ENCODE data around the gene WFDC13.

Gene WFDC13

DNA sequence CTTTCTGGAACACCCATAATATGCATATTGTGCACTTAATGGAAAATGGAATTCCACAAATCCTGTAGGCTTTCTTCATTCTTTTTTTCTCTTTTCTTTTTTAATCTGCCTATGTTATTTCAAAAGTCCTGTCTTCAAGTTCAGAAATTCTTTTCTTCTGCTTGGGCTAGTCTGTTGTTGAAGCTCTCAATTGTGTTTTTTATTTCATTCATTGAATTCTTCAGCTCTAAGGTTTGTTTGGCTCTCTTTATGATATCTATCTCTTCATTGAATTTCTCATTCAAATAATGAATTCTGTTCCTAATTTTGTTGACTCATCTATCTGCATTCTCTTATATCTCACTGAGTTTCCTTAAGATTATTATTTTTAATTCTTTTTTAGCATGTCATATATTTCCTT is 30.4 kb downstream of the WFDC13 start:
- Histone ChIP-seq H3K4me3 (no peak overlapping the region), H3K27me3 (ENCODE audit: low read depth) (no peaks in the 10 kb centered on the region), H3K9me3 (no peaks in the 10 kb centered on the region), H3K4me1 (no peaks in the 10 kb centered on the region), H3K36me3 (replicated peaks) (no peaks in the 10 kb centered on the region)
- in situ Hi-C loops (cut with MboI; ENCODE audit: low sequenced_read_pairs) = no loop called here
- DNase-seq (ENCODE audit: low spot score in 2 of 2) = no peak

DNA sequence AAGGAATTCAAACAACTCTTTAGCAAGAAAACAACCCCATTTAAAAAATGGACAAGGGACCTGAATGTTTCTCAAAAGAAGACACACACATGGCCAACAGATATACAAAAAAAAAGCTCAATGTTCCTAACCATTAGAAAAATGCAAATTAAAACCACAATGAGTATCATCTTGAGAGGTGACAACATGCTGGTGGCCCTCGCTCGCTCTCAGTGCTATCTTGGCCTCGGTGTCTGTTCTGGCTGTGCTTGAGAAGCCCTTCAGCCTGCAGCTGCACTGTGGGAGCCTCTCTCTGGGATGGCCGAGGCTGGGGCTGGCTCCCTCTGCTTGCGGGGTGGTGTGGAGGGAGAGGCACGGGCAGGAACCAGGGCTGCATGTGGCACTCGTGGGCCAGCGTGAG is 33.7 kb downstream of the WFDC13 start:
- in situ Hi-C loops (cut with MboI; ENCODE audit: low sequenced_read_pairs) = no loop called here
- no peak overlapping the region for H3K4me3 ChIP-seq
- no peaks in the 10 kb centered on the region for H3K4me1 ChIP-seq
- DNase-seq (ENCODE audit: low spot score in 2 of 2) = no peak
- H3K27me3 ChIP-seq (ENCODE audit: low read depth) = peaks cover 6% of the 10 kb centered on the region
- H3K36me3 ChIP-seq (replicated peaks) = no peaks in the 10 kb centered on the region
- H3K9me3 ChIP-seq = no peaks in the 10 kb centered on the region

DNA sequence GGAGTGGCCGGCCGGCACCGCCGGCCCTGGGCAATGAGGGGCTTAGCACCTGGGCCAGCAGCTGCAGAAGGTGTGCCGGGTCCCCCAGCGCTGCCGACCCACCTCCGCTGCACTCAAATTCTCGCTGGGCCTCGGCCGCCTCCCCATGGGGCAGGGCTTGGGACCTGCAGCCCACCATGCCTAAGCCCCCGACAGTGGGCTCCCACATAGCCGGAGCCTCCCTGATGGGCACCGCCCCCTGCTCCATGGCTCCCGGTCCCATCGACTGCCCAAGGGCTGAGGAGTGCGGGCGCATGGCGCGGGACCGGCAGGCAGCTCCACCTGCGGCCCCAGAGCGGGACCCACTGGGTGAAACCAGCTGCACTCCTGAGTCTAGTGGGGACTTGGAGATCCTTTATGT is 34.1 kb downstream of the WFDC13 start:
- in situ Hi-C loops (cut with MboI; ENCODE audit: low sequenced_read_pairs) = no loop called here
- Histone ChIP-seq H3K9me3 (no peaks in the 10 kb centered on the region), H3K4me1 (no peaks in the 10 kb centered on the region), H3K4me3 (no peak overlapping the region), H3K27me3 (ENCODE audit: low read depth) (peaks cover 6% of the 10 kb centered on the region), H3K36me3 (replicated peaks) (no peaks in the 10 kb centered on the region)
- no peak for DNase-seq (ENCODE audit: low spot score in 2 of 2)

DNA sequence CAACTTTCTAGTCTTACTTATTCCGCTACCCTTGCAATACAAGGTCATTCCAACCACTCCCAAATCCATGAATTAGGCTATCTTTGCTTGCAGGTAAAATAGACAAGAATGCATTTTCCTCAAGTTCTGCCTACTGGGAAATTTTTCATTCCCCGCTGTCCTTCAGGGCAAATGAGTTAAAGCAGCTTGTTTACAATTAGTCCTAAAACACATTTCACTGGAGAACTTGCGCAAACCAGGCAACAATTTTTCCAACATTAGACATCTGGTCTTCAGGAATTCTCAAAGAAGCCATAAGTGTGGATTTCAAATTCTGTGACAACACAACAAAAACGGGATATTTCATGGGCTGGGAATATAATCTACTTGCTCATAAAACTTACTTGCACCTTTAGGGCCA is 40.8 kb downstream of the WFDC13 start:
- in situ Hi-C loops (cut with MboI; ENCODE audit: low sequenced_read_pairs) = no loop called here
- peaks cover 10% of the 10 kb centered on the region for H3K27me3 ChIP-seq (ENCODE audit: low read depth)
- no peaks in the 10 kb centered on the region for H3K9me3 ChIP-seq
- no peak overlapping the region for H3K4me3 ChIP-seq
- H3K36me3 ChIP-seq (replicated peaks) = no peaks in the 10 kb centered on the region
- no peak for DNase-seq (ENCODE audit: low spot score in 2 of 2)
- H3K4me1 ChIP-seq = no peaks in the 10 kb centered on the region

DNA sequence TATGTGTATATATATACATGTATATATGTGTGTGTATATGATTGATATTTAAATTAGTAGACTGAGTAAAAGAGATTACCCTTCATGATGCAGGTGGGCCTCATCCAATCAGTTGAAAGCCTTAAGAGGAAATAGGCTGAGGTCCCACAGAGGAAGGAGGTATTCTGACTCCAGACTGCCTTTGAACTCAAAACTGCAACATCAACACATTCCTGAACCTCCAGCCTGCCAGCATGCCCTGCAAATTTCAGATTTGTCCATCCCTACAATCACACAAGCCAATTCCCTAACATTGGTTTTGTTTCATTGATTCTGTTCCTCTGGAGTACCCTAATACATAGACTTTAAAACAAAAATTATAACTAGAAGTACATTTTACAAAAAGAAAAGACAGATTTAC is 43.2 kb downstream of the WFDC13 start:
- Histone ChIP-seq H3K4me3 (no peak overlapping the region), H3K36me3 (replicated peaks) (no peaks in the 10 kb centered on the region), H3K9me3 (no peaks in the 10 kb centered on the region), H3K27me3 (ENCODE audit: low read depth) (peaks cover 11% of the 10 kb centered on the region), H3K4me1 (no peaks in the 10 kb centered on the region)
- in situ Hi-C loops (cut with MboI; ENCODE audit: low sequenced_read_pairs) = no loop called here
- no peak for DNase-seq (ENCODE audit: low spot score in 2 of 2)

DNA sequence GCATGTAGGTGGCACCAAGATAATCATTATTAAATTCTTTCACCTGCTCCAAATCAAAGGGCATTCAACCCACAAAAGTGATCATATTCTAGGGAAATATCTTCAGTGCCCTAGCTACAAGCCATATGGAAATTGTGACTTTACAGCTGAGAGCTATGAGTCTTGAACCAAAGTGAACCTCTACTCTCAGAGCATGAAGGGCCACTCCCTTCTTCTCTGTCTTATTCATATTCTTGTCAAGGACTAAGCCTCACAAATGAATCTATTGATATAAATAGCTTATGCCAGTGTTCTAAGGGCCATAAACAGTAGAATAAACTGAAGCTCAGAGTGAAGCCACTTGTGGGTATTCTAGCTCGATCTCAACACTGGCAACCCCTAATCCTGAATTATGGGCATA is 49.9 kb downstream of the WFDC13 start:
- Histone ChIP-seq H3K4me3 (no peak overlapping the region), H3K9me3 (no peaks in the 10 kb centered on the region), H3K4me1 (no peaks in the 10 kb centered on the region), H3K27me3 (ENCODE audit: low read depth) (peaks cover 12% of the 10 kb centered on the region), H3K36me3 (replicated peaks) (no peaks in the 10 kb centered on the region)
- in situ Hi-C loops (cut with MboI; ENCODE audit: low sequenced_read_pairs) = no loop called here
- DNase-seq (ENCODE audit: low spot score in 2 of 2) = no peak

DNA sequence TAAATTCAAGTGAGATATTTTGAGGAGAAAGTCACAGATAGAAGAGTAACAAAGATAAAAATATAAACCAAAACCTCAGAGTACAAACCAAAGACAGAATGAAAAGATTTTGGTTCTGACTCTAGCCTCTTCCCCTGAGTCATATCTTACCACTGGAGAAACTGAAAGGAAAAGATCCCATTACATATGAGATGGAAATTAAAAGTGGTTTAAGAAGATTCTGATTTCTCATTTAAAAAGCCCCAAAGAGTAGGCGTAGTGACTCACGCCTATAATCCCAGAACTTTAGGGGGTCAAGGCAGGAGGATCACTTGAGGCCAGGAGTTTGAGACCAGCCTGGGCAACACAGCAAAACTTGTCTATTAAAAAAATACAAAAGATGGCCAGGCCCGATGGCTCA is 50.9 kb downstream of the WFDC13 start:
- H3K36me3 ChIP-seq (replicated peaks) = no peaks in the 10 kb centered on the region
- in situ Hi-C loops (cut with MboI; ENCODE audit: low sequenced_read_pairs) = no loop called here
- no peaks in the 10 kb centered on the region for H3K4me1 ChIP-seq
- H3K9me3 ChIP-seq = no peaks in the 10 kb centered on the region
- no peak overlapping the region for H3K4me3 ChIP-seq
- H3K27me3 ChIP-seq (ENCODE audit: low read depth) = peaks cover 7% of the 10 kb centered on the region
- no peak for DNase-seq (ENCODE audit: low spot score in 2 of 2)

DNA sequence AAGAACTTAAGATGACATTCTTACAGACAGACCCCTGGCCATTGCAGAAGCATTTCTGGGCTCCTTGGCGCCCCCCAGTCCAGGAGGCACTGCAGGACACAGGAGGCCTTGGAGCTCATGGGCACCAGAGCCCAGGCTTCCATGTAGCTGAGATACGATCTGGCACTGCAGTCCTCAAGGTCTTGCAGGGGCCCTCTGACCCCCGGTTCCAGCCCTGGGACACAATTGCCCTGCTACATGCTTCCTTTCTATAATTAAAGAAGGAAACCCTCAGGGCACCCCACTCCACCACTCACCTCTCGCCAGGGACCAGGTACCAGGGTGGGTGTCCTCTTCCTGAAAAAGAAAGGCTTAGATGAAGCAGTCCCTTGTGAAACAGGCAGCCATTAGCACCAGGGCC is 56.3 kb downstream of the WFDC13 start:
- in situ Hi-C loops (cut with MboI; ENCODE audit: low sequenced_read_pairs) = no loop called here
- Histone ChIP-seq H3K4me1 (no peaks in the 10 kb centered on the region), H3K4me3 (no peak overlapping the region), H3K27me3 (ENCODE audit: low read depth) (peaks cover 5% of the 10 kb centered on the region; the same call in 1 of the 2 replicates), H3K9me3 (no peaks in the 10 kb centered on the region), H3K36me3 (replicated peaks) (no peaks in the 10 kb centered on the region)
- no peak for DNase-seq (ENCODE audit: low spot score in 2 of 2)
